Neural progenitor cell (in vitro differentiated cells): Measurements from ENCODE around the gene B3GNT4.

ENCODE experiments used
- EZH2 ChIP-seq: fragments of 200-600 bp; sonication (generic); IDR thresholded peaks from 2 replicates; pipeline ENCODE4 v1.6.1; 2017; ENCODE audit warnings: antibody characterized with exemption, mild to moderate bottlenecking, moderate library complexity
- TF ChIP-seq, protein P1 (sequence below): fragments of 200-600 bp; sonication (generic); IDR thresholded peaks from 2 replicates; pipeline ENCODE4 v1.5.1; 2017; ENCODE audit warnings: antibody characterized with exemption, mild to moderate bottlenecking

DNA sequence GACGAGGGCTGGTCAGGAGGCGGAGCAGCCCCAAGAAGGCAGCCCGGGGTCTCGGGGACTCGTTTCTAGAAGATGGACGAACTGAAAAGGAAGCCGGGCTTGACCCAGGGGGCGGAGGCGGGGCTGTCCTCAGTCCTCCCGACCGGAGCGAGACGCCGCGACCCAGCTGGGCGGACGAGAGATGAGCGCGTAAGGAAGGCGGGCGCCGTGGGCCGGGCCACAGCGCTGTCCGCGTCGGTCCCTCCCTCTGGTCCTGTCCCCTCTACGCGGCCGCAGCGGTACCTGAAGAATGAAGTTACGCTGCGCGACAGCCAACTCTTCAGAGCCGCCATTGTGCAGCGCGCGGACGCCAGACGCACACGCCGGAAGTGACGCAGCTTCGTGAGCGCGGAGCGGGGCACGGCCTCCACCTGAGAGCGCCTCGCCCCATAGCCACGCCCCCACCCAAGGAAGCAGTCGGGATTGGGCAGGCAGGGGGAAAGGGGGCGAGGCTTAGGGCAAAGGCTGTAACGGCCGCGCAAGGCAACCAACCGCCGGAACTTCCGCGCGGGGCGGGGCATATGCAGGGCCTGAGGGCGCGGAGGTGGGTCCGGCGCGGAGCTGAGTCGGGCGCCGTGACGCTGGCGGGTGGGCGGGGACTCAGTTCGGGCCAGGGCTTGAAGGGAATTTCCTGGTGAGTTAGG lies 22.3 kb downstream of the B3GNT4 start, which contains the start of gene DIABLO:
- TF ChIP-seq, protein P1, sequence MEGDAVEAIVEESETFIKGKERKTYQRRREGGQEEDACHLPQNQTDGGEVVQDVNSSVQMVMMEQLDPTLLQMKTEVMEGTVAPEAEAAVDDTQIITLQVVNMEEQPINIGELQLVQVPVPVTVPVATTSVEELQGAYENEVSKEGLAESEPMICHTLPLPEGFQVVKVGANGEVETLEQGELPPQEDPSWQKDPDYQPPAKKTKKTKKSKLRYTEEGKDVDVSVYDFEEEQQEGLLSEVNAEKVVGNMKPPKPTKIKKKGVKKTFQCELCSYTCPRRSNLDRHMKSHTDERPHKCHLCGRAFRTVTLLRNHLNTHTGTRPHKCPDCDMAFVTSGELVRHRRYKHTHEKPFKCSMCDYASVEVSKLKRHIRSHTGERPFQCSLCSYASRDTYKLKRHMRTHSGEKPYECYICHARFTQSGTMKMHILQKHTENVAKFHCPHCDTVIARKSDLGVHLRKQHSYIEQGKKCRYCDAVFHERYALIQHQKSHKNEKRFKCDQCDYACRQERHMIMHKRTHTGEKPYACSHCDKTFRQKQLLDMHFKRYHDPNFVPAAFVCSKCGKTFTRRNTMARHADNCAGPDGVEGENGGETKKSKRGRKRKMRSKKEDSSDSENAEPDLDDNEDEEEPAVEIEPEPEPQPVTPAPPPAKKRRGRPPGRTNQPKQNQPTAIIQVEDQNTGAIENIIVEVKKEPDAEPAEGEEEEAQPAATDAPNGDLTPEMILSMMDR = no peak
- no peak for TF ChIP-seq EZH2
